Lung microvascular endothelial cell (primary cell): Measurements from ENCODE around the gene RUVBL2. TPM values are rescaled to one million over a fixed set of nuclear protein-coding genes. Genes with fewer than 3 reads are reported as not detected.
A peak's percentile ranks its signal among the peaks of the same experiment; 100 is the strongest.

Experiments
- DNase-seq, 2 donors: peaks; one replicate each; pipeline versions ENCODE4 v3.0.0 to v3.0.0-alpha.2; 2010; ENCODE audit warnings: low read depth in 2 of 2
- total RNA-seq: library from RNA; depleted of rRNA; stranded (reverse); fragments of >200 nt; gene quantifications from 2 replicates; pipeline ENCODE4 v1.2.1, GENCODE V29; 2014

RUVBL2 gene
- total RNA-seq, 1 donor from 2014 or later = 113 TPM

DNA sequence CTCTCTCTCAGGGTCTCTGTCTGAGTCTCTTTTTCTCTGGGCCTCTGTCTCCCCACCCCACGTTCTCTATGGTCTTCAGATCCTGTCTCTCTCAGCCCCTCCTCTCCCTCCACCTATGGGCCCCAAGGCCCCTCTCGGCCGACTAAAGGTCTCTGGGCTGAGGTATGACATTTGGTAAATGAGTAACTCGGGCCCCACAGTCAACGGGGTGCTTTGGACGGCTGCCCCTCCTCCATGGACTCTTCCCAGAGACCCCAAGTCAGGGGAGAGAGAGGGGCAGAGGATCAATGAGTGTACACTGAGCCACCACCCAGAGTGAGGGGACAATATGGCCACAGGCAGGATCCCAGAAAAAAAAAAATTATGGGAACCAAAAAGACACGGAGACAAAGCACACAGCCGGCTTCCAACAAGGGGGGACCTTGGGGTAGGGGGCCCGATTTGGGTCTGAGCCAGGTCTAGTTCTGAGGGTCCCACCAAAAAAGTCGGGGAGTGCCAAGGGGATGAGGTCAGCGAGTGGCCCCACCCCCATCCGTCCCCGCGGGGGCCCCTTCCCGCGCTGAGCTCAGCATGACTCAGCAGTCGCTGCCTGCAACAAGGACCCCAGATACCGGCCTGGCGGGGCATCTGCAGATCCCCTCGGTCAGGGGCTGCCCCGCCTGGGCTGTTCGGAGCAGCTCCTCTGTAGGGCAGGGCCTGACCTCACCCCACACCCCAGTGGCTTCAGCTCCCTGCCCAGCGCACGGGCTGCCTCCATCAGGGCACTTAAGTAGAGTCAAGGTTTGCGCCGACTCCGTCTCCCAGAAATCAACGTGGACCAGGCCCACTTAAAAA lies 30.1 kb upstream of the RUVBL2 start:
- DNase-seq = peak; percentile 67 to 73

DNA sequence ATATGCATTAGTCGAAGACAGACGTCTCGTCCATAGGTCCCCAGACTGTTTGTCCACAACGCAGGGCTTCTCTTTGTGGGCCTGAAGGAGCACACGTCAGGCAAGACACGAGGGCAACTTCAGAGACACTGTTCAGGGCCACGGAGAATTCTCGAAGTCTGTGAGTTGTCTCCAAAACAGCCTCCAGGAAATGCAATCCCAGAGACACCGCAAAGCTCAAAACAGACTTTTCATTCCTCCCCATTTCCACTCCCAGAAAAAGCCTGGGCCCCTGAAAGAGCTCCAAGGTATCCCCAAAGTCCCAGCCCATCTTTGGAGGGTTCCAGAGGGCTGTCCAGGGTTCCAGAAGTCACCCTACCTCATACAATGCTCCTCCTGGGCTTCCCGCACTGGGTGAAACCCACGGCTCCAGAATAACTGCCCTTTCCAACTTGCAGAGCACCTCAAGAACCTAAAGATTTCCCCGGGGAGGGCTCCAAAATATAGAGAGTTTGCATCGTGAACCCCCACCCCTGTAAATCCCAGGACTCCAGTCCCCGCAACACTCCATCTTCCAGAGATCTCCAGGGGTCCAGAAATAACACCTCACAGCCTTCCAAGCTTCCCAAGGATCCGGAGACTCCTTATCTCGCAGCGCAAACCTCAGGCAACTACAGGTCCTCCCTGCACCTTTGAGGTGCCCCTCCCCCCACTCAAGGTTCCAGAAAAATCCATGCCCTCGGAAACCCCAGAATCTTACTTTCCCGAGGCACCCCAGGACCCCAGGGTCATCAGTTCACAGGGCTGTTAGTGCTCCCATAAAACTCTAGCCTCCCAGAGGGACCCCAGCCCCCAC lies 29.3 kb upstream of the RUVBL2 start:
- DNase-seq = peak in 1 of 2 donors; percentile 50

DNA sequence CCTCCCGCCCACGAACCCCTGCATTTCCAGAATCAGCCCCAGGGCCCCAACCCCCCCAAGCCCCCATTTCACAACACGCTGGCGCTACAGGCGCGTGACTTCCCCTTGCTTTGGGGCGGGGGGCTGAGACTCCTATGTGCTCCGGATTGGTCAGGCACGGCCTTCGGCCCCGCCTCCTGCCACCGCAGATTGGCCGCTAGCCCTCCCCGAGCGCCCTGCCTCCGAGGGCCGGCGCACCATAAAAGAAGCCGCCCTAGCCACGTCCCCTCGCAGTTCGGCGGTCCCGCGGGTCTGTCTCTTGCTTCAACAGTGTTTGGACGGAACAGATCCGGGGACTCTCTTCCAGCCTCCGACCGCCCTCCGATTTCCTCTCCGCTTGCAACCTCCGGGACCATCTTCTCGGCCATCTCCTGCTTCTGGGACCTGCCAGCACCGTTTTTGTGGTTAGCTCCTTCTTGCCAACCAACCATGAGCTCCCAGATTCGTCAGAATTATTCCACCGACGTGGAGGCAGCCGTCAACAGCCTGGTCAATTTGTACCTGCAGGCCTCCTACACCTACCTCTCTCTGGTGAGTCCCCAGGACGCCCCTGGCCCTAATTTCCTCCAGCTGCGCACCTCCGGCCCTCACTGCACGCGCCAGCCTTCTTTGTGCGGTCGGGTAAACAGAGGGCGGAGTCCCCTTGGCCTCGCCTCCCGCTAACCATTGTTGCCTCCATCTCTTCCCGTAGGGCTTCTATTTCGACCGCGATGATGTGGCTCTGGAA lies 28.5 kb upstream of the RUVBL2 start, which contains the start of gene FTL:
FTL (plus strand) TSS at position 270 of the 766 bp plus-strand sequence; CDS start at position 469, 199 bp downstream.
- peak; percentile 96 to 99 for DNase-seq

DNA sequence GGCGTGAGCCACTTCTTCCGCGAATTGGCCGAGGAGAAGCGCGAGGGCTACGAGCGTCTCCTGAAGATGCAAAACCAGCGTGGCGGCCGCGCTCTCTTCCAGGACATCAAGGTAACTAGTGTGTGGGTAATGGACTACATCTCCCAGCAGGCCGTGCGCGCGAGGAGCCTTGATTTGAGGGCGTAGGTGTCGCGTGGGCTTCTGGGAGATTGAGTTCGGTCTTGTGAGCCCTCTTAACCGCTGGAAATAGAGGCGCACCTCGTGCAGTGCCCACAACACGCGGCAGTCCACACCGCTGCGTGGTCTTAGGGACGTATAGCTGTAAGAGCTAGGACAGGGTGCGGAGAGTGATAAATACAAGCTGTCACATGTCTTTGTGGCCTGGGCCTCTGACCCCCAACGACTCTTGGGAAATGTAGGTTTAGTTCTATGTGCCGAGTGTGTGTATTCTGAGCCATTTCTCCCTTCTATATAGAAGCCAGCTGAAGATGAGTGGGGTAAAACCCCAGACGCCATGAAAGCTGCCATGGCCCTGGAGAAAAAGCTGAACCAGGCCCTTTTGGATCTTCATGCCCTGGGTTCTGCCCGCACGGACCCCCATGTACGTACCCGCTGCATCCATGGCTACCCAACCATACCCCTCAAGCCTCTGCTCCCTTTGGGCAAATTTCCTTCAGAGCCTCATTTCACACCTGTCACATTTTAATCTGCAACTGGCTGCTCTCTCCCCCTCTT lies 27.7 kb upstream of the RUVBL2 start:
- DNase-seq = peak; percentile 86 to 89

DNA sequence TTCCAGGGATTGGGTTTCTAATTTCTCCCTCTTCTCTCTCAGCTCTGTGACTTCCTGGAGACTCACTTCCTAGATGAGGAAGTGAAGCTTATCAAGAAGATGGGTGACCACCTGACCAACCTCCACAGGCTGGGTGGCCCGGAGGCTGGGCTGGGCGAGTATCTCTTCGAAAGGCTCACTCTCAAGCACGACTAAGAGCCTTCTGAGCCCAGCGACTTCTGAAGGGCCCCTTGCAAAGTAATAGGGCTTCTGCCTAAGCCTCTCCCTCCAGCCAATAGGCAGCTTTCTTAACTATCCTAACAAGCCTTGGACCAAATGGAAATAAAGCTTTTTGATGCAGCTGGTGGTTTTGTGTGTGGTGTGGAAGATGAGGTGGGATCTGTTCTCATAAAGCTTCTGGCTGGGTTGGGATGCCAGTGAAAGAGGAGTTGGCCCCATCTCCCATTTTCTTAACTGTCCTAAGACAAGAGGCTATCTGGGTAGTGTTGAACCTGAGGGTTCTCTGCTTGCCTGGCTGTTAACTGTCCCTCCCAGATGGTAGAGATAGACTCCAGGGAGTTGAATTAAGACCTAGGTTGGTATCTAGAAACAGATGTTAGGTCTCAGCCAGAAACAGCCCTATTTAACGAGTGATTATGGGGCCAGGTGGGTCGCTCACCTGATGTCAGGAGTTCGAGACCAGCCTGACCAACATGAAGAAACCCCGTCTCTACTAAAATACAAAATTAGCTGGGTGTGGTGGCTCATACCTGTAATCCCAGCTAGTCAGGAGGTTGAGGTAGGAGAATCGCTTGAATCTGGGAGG lies 26.9 kb upstream of the RUVBL2 start:
- no peak for DNase-seq

DNA sequence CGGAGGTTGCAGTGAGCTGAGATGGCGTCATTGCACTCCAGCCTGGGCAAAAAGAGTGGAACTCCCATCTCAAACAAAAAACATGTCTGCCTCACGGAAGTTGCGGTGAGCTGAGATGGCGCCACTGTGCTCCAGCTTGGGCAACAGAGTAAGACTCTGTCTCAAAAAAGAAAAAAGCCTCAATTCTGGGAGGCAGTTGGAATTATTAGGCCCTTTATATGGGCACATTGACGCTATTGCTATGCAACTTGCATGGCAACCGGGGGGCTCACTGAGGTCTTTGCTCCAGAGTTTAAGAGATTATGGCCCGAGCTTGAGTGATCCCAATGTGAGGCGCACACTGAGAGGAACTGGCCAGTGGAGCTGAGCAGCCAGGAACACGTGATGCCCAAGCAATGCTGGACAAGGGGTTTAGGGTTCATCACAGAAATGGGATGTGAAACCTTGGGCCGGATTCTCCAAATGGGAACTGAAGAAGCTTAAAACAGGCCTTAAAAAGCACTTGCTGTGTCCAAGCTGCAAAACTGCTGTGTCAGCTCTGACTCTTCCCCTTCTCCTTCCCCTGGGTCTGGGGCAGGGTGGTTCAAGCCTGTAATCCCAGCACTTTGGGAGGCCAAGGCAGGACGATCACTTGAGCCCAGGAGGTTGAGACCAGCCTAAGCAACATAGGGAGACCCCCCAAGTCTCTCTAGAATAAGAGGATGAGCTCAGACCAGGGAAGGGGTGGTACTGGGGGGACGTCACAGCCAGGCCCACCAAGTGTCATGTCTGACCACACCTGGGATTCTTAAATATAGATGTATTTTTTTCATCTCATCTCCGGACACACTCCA lies 26.1 kb upstream of the RUVBL2 start:
- DNase-seq = peak in 1 of 2 donors; percentile 38

DNA sequence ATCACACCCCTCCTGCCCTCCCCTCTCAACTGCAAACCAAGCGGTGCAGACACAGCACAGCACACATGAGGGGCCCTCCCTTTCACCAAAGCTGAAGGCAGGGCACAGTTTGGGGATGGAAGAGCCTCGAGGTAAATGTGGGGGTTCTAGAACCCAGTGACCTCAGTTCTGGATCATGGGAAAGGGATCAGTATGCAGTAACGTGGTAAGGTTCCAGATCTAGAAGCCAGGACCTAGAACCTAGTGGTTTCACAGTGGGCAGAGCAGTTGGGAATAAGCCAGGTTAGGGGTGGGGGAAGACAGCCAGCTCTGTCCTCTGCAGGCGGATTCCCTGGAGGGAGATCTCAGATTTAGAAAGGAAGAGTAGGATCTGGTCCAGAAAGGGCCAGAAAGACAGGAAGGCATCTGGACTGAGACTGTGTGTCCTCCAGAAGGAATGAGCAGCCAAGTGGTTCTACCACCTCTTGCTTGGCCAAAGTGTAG lies 25.5 kb upstream of the RUVBL2 start:
- DNase-seq = no peak

DNA sequence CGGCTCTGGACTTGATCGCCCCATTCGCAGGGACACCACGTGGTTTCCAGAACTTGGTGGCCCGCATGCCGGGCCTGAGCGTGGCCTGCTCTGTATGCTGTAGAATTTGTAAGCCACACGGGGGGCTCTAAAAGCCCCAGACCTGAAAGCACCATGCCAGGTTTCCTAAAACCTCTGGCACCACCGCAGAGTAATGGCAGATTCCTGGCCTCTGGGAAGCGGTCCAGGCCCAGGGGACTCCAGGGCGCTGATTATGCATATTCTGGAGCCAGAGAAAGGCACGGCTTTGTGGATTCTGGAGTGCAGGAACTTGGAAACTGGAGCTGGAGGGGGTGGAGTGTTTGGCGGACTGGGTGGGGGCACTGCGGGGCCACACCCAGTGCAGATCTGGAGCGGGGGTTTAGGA lies 24.9 kb upstream of the RUVBL2 start:
- no peak for DNase-seq

DNA sequence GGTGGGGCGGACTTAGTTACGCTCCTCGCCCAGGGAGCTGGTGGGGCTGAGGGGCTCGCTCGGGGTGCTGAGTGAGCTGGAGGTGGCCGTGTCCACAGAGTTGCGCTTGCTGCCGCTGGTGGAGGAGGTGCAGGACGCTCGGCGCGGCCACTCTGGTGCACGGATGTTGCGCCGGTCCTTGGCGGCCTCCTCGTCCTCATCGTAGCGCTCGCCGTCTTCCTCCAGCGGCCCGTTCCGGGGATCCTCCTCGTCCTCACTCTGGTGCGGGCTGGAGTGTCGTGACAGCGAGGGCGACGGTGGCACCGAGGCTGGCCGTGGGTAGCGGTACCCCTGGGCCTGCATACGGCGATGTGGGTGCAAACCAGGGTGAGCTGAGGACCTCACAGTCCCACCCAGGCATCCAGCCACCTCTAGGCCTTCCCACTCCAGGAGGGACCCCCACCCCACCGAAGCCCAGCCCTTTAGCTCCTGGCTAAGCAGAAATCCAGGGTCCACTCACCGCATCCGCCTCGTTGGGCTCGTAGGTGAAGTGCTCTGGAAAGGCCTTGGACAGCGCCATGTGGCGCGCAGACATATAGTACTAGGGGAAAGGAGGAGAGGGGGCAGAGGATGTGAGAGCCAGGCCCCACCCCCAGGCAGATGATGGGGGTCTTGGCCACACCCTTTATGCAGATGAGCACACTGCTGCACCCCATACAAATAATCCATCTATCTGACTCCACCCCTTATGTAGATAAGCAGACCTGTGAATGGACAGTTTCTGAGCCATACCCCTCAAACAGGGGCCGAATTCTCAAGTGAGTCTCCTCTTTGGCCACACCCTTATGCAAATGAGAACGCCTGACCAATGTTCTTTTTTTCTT lies 24.2 kb upstream of the RUVBL2 start:
- DNase-seq = peak in 1 of 2 donors; percentile 43

DNA sequence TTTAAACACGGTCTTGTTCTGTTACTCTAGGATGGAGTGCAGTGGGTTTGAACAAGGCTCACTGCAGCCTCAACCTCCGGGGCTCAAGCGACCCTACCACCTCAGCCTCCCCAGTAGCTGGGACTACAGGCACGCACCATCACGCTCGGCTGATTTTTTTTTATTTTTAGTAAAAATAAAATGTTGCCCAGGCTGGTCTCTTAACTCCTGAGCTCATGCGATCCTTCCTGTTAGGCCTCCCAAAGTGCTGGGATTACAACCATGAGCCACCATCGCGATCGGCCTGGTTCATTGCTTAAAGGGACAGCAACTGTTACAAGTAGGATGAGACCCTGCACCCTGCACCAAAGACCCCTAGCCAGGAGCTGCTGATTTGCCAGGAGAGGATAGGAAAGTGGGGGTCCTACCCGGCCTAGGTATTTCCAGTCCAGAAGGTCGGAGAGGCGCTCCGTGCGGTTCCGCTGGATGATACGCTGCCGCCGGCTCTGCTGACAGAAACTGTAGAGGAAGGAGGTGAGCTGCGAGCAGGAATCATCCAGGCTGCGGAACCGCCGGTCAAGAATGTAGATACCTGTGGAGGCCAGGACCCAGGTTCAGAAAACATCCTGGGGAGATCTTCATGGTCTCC lies 23.4 kb upstream of the RUVBL2 start:
- DNase-seq = no peak

DNA sequence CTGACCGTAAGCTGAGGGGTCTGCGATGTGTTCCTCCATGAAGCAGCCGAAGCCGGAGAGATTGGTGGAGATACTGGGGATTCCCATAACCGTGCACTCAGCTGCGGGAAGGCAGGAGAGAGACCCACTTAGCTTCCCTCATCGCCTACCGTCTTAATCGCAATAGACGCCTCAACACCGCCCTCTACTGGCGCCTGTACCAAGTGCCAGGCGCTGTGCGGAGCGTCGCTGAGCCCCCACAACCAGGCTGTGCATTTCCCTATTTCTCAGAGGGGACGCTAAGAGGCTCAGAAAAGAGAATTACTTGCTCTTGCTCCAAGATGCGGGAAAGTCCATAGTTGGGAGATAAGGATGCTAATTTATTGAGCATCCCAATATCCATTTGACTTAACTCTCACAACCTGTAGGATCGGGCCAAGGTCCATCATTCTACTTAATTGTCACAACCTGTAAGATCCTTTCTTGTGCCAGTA lies 22.7 kb upstream of the RUVBL2 start:
- peak; percentile 83 to 84 for DNase-seq

DNA sequence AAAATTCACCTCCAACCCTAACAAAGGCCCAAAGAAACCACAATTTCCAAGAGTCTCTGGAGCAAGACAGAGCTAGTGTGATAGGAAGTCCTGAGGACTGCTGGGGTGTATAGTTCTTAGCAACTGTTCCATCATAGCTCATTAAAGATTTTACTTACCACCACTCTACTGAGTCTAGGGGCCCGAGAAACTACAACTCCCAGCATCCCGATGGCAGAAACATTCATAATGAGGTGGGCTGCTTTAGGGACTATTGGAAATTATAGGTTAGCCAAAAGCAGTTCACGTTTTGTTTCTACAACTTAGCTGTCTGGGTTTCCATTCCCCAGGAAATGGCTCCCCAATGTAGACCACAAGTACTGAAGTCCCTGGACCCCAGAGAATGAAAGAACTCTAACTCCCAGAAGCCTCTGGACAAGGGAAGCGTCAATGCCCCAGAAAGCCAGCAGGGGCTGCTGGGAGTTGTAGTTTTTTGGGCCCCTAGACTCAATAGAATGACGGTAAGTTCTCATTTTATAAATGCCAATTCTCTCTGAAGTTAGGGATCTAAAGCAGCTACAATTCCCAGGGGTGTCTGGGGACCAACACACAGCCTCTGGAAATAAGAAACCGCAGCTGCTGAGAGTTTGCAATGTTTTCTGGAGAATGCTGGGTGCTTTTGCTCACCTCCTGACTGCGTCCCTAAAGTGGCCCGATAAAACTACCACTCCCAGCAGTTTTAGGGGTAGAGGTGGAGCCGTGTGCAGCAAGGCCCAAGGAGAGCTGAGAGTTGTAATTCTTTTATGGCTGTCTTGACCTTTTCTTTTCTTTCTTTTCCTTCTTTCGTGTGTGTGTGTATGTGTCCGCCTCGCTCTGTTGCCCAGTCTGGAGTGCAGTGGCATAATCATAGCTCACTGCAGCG lies 17.5 kb upstream of the RUVBL2 start:
- peak in 1 of 2 donors; percentile 62 for DNase-seq

DNA sequence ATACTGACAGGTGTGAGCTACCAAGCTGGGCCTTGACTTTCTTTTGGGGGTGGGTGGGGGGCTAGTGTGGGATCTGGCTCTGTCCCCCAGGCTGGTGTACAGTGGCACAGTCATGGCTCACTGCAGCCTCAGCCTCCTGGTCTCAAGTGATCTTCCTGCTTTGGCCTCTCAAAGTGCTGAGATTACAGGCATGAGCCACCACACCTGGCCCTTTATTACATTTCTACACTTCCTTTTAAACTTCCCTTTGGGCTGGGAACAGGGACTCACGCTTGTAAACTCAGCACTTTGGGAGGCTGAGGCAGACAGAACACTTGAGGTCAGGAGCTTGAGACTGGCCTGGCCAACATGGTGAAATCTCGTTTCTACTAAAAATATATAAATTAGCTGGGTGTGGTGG lies 16.6 kb upstream of the RUVBL2 start:
- no peak for DNase-seq

DNA sequence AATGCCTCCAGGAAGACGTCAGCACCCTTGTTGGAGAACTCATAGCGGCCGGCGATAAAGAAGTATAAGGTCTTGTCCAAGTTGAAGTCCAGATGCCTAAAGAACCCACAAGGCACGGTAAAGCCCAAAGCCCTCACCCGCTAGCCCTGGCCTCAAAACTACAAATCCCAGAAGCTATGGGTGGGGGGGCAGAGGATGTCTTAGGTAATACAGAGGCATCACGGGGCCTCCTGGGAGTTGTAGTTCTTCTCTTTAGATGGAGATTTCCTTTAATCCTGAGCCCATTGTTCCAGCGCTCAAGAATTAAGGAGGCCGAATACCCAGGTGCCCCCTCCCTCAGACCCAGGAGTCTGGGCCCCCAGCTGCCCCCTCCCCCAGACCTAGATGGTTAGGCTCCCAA lies 11.4 kb upstream of the RUVBL2 start:
- DNase-seq = no peak

DNA sequence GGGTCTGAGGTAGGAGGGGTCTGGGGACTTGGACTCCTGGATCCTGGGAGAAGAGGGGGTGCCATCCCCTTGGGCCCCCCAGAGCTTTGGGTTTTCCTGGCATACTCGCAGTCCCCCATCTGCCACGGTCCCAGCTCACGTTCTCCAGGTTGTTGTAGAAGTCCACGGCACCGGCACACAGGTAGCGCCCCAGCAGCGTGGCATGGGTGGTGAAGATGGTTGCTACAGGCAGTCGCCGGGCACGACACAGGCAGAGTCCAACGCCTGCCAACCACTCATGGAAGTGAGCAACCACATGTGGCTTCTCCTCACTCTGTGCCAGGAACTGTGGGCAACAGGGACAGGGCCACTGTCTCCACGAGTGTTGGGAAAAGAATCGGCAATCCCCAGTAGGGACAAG lies 8.0 kb upstream of the RUVBL2 start:
- DNase-seq = no peak

DNA sequence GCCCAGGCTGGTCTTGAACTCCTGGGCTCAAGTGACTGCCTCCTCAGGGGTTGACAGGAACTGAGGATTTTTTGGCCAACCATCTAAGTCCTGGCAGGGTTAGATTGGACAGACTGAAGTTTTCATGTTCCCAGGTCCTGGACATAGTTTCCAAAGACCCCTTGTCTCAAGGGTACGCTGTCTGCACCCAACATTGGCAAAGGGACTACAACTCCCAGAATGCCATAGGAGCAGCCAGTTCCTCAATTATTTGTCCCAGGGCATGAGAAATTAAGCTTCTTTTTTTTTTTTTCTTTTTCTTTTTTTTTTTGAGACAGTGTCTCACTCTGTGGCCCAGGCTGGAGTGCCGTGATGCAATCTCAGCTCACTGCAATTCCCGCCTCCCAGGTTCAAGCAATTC lies 7.5 kb upstream of the RUVBL2 start:
- no peak for DNase-seq
